Measurements from ENCODE around the gene UBIAD1.
"Not testable (repeated sequence)": the region's sequence is repeated elsewhere in the genome, so short reads cannot be mapped to it uniquely, and the experiment has no call there.

The UBIAD1 gene

DNA sequence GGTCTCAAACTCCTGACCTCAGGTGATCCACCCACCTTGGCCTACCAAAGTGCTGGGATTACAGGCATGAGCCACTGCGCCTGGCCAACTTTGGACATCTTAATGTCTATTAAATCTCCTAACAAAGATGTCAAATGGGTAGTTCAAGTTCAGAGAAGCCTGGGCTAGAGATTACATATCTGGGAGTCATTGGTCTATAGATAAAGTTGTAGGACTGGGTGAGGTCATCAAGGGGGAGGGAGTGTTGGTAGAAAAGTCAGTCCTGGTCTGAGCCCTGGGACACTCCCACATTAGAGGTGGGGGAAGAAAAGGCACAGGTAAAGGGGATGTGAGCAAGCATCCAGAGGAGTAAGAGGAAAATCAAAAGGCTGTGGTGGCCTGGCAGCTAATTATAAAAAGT is 6.6 kb downstream of the UBIAD1 start:
- DNase-seq (ENCODE audit: low spot score) = no peak

DNA sequence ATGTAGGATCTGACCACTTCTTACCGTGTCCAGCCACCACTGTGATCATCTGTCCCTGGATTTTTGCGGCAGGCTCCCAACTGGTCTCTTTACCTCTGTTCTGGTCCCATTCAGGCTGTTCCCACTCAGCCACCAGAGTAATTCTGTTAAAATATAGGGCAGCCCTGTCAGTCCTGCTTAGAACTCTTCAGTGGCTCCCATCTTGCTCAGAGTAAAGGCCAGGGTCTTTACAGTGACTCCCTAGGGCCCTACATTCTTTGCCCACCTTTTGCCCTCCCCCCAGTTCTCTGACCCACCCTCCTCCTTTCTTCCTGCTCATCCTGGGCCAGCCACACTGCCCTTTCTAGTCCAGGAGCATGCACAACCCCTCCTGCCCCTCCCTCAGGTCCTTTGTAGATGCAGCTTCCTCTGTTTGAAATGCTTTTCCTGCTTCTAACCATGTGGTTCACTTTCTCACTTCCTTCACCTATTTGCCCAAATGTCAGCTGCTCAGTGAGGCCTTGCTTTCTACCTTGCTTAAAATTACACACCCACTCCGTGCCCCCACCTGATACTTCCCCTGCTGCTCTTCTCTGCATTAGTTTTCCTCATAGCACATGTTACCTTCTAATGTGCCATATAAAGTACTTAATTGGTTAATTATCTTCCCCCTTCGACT is 7.8 kb downstream of the UBIAD1 start:
- no peak for DNase-seq (ENCODE audit: low spot score)

DNA sequence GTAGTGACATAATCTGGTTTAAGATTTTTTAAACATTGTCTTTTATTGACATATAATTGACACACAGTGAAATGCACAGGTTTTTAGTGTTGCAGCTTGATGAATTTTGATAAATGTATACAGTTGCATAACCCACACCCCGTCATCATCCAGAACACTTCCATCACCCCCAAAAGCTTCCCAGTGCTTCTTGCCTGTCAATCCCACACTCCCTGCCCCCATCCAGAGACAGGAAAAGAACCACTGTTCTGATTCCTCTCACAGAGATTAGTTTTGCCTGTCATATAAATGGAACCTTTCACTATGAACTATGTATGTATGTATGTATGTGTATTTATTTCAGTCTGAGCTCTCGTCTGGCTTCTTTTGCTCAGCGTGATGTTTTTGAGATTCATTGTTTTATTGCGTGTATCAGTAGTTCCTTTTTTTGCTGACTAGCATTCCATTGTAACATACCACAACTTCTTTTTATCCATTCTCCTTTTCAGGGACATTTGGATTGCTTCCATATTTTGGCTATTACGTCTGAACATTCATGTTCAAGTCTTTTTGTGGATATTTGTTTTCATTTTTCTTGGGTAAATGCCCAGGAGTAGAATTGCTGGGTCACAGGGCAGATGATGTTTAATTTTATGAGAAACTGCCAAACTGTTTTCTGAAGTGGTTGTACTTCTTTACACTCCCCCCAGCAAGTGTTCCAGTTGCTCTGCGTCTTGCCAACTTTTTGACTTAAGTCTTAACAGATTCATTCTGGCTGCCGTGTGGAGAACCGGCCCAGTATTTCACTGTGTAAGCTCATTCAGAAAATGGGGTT is 8.7 kb downstream of the UBIAD1 start:
- DNase-seq (ENCODE audit: low spot score) = no peak

DNA sequence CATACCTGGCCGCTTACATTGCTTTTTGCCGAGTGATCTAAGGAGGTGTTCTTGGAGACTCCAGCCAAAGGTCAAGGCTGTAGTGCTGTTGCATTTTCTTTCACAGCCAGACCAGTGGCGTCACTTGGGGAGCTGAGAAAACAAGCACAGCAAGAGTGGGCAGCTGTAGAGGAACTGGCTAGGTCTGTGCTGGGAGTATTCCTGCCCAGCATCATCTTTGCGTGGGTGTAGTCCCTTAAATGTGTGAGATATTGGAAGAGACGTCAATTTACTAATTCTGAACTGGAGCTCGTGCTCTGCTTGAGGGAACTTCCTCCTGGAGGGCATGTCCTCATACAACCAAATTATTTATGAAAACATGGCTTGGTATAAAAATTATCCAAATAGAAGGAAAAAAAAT is 10.2 kb downstream of the UBIAD1 start:
- DNase-seq (ENCODE audit: low spot score) = no peak

DNA sequence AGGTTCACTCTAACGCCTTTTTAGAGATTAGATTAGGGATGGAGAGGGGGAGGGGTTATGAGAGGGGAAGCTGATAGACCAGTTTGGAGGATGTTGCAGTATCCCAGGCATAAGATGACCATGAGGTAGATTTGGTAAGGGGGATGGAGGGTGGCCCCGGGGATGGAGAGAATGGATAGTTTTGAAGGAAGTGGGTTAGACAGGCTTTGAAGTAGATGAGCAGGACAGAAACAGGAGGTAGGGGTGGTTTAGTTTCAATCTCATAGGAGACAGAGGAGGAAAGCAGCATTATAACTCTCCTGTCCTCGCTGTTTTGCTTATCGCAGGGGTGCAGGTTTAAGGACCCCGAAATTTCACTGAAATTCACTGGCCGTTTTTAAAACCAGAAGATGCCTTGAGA is 11.8 kb downstream of the UBIAD1 start:
- DNase-seq (ENCODE audit: low spot score) = no peak

DNA sequence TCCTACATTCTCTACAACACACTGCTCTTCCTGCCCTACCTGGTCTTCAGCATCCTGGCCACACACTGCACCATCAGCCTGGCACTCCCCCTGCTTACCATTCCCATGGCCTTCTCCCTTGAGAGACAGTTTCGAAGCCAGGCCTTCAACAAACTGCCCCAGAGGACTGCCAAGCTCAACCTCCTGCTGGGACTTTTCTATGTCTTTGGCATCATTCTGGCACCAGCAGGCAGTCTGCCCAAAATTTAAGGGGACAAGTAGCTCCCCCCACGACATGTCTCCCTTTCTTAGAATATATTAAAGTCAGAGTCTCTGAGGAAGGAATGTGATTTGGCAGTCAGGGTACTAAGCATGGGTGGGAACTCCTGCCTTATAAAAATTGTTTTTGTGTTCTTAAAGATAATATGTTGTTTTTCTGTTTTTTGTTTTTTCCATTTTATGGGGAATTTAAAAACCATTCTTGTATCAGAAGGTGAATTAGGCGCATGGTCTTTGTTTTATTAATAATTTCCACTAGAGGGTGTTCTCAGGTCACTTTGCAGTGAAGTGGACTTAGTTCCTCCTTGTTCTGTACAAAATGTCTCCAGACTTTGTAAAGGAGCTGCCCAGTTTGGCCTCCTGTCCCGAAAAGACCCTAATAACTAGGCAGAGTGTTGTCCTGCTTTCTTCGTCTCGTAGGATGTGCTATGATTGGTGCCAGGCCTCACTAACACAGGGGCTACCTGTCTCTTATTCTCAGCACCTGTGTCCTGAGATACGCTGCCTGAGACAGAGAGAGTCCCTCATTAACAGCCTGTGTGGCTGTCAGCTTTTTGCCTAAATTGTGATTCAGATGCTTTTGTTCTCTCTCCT is 13.1 kb downstream of the UBIAD1 start:
- DNase-seq (ENCODE audit: low spot score) = no peak

DNA sequence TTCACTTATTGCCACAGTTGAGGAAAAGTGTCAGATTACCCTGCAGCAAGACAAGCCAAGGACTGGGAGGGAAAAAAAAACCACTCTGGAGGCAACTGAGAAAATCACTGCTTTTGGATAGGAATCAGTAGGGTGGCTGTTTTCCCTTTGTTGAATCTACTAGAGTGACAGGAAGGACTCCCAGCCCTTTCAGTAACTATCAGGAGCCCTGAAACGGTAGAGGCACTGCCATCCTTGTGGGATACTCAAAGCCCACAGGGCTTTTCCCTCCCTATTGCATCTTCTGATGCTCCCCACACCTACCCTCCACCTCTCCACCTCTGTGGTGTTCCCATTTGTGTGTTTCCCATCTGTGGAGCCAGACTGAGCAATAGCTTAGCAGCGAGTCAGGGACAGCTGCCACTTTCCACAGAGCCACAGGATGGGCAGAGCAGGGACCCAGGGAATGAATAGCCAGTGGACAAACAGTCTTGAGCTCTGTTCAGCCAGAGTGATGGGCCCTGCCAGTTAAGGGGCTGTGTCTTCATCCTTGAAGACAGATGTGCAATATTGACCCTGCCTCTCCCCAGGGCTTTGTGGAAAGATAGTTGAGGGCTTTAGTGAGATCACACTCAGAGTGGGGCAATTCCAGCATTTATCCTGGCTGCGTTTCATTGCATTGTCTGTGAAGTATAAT is 13.9 kb downstream of the UBIAD1 start:
- DNase-seq (ENCODE audit: low spot score) = no peak

DNA sequence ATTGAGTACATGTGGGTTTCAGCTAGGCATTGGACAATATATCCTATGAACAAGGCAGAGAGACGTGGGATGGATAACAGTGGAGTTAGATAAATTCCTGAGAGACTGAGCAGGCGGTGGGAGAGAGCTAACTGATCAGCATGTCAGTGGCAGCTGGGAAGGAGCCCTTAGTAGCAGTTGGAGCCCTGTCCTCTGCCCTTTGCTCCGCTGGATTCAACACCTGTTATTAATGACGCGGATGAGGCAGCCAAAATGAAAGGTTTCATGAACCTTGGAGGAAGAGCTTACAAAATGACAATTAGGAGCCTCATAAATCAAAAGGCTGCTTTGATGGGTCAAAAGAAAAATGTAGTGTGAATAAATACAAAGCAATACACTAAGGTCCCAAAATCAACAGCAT is 16.1 kb downstream of the UBIAD1 start:
- no peak for DNase-seq (ENCODE audit: low spot score)

DNA sequence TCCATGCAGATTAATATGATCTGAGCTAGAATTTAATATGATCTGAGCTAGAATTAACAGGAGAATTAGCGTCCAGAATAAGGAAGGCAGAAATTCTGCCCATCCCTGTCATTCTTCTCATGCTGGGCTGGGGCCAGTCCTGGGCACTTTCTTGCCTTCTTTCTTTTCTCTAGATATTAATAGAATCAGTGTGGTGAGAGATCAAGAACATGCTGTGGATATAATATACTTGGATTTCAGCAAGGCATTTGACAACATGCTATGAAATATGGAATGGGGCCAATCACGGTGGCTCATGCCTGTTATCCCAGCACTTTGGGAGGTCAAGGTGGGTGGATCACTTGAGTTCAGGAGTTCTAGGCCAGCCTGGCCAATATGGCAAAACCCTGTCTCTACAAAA is 18.1 kb downstream of the UBIAD1 start:
- no peak for DNase-seq (ENCODE audit: low spot score)

DNA sequence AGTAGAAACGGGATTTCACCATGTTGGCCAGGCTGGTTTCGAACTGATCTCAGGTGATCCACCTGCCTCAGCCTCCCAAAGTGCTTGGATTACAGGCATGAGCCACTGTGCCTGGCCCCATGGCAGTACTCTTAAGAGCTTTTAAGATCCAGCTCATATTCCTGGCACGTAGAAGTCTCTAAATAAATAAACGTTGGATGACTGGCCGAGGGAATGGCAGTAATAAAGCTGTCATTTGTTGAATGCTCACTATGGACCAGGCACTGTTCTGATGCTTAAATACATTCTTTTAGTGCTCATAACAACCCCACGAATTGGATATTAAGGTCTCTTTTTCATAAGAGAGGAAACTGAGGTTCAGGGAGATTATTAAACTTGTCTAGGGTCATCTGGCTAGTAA is 20.9 kb downstream of the UBIAD1 start:
- DNase-seq (ENCODE audit: low spot score) = no peak

DNA sequence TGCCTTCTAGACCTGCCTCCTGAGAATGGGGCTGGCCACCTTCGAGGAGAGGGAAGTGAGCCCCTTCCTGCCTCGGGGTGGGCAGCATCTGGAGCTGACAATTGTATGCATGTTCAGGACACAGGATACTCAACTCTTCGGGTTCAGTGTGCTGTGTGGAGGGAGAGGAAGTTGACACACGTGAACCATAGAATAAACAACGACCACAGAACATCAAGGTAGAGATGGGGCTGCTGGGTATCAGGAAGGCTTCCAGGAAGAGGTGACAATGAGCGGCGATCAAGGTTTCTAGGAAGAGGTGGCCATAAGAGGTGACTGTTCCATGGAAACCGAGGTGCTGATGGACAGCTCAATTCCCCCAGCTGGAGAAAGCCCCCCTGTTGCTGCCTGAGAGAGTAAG is 22.0 kb downstream of the UBIAD1 start:
- DNase-seq (ENCODE audit: low spot score) = no peak

DNA sequence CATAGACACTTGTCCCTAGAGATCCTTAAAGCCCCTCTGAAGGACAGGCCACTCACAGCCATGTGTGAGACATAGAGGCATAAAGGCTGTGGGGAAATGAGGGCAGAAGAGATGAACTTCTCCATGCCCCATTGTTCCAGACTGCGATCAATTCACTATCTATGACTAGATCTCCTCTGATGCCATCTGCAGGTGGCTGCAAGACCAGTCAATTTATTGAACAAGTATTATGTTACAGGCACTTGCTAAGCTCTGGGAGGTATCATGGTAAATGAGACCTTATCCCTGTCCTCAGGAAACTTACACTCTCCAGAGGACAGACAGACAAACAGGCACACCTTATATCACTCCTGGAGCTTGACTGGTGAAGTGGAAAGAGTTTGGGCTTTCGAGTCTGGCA is 22.9 kb downstream of the UBIAD1 start:
- no peak for DNase-seq (ENCODE audit: low spot score)

DNA sequence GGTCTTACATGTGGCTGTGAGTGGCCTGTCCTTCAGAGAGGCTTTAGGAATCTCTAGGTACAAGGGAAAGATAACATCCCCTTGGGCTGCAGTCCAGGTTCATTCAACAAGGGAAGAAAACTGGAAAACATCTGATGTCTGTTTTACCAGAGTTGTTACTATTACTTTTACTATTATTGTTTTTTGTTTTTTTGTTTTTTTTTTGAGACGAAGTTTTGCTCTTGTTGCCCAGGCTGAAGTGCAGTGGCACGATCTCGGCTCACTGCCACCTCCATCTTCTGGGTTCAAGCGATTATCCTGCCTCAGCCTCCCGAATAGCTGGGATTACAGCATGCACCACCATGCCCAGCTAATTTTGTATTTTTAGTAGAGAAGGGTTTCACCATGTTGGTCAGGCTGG is 24.8 kb downstream of the UBIAD1 start:
- DNase-seq (ENCODE audit: low spot score) = not testable (repeated sequence)

DNA sequence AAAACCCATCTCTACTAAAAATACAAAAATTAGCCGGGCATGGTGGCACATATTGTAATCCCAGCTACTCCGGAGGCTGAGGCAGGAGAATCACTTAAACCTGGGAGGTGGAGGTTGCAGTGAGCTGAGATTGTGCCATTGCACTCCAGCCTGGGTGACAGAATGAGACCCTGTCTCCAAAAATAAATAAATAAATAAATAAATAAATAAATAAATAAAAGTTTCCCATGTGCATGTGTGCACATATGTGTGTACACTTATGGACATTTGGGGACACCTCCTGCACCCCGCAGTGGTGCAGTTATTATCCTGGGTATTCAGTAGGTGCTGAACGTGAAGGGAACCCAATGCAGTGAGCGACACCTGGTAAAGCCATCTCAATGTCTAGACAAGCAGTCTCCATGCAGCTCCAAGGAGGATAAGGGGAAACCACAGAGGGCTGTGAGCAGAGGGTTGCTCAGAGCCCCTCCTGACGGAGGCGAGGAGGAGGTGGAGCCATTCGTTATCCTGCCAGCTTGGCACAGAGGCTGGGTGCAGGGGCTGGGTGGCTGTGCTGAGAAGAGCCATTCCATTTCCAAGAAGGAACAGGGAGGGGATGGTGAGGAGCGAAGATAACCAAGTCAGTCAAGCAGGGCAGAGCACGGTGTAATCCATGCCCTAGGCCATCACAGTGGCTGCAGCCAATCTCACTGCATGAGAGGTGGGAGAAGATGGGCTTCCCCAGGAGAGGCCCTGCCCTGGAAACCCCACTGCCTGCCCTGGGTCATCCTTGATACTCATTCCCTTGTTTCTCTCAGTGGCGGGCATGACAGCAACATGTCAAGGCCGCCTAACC is 25.6 kb downstream of the UBIAD1 start:
- no peak for DNase-seq (ENCODE audit: low spot score)

DNA sequence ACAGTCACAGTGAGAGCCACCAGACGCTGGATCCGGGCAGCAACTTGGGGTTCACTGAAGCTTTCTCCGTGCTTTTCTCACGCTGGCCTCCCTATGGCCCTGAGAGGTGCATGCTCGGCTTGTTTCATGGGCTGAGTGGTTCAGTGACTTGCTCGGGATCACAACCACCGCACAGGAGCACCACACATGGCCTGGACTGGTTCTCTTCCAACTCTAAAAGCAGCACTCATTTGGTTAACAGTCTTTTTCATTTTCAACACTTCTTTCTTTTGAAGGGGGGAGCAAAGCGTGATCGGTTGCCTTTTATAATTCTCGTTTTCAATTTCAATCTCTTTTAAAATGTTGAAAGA is 26.2 kb downstream of the UBIAD1 start:
- no peak for DNase-seq (ENCODE audit: low spot score)

DNA sequence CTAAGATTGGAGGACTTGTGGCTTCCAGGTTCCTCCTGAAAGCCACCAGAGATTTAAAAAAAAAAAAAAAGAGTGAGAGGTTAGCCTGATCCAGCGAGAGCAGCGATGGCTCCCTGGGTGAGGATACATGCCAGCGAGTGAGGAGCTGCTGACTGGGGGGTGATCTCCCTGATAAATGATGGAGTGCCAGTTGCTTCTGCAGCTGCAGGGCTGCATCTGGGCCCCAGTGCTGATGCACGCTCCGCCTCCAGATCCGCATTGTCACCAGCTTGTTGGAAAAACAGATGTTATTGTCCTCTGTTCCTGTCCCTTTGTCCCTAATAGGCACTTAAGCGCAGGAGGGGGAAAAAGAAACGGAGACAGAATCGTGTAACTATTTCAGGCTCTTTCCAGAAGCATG is 28.6 kb downstream of the UBIAD1 start:
- DNase-seq (ENCODE audit: low spot score) = no peak

DNA sequence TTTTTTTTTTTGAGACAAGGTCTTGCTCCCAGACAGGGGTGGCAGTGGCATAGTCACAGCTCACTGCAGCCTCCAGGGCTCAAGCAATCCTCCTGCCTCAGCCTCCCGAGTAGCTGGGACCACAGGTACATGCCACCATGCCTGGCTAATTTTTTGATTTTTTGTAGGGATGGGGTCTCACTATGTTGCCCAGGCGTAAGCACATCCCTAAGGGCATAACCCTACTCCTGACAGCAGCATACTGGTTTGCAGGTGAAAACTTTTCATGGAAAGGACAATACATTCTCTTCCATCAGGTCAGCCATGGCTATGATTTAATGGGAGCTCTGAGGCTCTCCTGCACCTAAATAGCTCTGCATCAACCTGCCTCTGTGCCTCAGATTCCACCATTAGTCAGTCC is 29.4 kb downstream of the UBIAD1 start:
- no peak for DNase-seq (ENCODE audit: low spot score)

DNA sequence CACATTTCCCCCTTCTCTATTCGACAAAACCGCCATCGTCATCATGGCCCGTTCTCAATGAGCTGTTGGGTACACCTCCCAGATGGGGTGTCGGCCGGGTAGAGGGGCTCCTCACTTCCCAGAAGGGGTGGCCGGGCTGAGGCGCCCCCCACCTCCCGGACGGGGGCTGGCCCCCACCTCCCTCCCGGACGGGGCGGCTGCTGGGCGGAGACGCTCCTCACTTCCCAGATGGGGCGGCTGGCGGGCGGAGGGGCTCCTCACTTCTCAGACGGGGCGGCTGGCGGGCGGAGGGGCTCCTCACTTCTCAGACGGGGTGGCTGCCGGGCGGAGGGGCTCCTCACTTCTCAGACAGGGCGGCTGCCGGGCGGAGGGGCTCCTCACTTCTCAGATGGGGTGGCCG is 32.5 kb downstream of the UBIAD1 start:
- DNase-seq (ENCODE audit: low spot score) = not testable (repeated sequence)

DNA sequence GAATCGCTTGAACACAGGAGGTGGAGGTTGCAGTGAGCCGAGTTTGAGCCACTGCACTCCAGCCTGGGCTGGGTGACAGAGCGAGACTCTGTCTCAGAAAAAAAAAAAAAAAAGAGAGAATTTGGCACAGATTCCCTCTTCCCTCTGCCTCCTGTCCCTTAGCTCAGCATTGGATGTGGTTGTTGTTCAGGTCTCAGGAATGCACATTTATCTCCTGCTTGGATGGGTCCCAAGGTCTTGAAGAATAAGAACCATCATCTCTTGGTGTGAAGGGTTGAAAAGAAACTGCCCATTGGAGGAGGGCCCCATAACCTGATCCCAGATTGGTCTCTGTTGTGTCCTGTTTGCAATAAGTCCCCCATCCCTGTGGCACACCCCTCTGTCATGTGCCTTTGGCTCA is 34.9 kb downstream of the UBIAD1 start:
- DNase-seq (ENCODE audit: low spot score) = no peak

DNA sequence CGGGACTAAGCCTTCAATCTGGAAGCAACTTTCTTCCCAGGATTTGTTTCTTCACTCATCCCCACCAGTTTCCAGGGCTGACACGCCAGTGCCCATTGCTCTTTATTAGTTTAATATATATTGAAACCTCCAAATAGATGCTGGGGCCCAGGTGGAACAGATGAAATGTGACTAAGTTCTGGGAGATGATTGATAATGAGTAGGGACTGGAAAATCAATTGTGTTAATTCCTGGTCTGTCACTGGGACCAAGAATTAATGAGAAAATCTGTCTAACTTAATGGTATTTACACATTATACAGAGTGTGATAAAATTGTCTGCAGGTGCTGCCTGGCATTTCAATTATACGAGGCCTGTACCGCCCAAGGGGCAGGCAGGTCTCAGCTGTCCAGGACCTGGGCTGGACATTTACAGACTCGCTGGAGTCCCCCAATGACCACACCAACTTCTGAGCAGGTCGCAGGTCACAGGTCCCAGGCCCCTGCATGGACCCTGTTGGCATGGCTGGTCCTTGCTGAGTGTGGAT is 35.8 kb downstream of the UBIAD1 start:
- no peak for DNase-seq (ENCODE audit: low spot score)

DNA sequence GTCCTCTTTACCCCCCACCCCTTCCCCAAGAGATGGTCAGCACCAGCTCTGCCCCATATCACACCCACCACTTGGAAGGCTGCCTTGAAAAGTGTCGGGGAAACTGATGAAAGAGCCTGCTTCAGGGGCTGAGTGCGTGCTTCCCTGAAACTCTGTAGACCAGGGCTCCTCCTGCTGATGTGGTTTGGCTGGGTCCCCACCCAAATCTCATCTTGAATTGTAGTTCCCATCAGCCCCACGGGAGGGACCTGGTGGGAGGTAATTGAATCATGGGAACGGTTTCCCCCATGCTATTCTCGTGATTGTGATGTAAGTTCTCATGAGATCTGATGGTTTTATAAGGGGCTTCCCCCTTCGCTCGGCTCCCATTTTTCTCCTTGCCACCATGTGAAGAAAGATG is 36.4 kb downstream of the UBIAD1 start:
- no peak for DNase-seq (ENCODE audit: low spot score)
